ENCODE measurements around the gene RNF183.

Gene RNF183

DNA sequence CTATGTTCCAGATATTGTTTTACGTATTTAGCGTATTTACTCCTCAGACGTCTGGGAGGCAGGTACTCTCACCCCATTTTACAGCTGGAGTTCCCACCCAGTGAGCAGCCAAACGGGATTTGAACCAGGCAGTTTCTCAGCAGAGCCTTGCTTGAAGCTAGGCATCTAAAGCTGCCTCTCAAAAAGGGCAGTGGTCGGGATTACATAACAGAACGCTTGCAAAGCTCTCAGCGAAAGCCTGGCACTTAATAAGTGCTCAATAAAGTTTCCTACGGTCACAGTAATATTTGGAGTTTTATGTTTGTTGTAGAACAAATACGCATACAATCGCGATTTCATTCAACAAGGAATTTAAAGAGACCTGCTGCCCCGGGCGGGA is 45.9 kb upstream of the RNF183 start:
- TF ChIP-seq, protein P1, sequence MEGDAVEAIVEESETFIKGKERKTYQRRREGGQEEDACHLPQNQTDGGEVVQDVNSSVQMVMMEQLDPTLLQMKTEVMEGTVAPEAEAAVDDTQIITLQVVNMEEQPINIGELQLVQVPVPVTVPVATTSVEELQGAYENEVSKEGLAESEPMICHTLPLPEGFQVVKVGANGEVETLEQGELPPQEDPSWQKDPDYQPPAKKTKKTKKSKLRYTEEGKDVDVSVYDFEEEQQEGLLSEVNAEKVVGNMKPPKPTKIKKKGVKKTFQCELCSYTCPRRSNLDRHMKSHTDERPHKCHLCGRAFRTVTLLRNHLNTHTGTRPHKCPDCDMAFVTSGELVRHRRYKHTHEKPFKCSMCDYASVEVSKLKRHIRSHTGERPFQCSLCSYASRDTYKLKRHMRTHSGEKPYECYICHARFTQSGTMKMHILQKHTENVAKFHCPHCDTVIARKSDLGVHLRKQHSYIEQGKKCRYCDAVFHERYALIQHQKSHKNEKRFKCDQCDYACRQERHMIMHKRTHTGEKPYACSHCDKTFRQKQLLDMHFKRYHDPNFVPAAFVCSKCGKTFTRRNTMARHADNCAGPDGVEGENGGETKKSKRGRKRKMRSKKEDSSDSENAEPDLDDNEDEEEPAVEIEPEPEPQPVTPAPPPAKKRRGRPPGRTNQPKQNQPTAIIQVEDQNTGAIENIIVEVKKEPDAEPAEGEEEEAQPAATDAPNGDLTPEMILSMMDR (IDR thresholded peaks at IDR 0.05; ENCODE audit: borderline replicate concordance, insufficient read depth, low read depth, low read length), result no peak
- peak overlapping the region; percentile 65 for H3K4me3 ChIP-seq (ENCODE audit: low read depth, low read length)

DNA sequence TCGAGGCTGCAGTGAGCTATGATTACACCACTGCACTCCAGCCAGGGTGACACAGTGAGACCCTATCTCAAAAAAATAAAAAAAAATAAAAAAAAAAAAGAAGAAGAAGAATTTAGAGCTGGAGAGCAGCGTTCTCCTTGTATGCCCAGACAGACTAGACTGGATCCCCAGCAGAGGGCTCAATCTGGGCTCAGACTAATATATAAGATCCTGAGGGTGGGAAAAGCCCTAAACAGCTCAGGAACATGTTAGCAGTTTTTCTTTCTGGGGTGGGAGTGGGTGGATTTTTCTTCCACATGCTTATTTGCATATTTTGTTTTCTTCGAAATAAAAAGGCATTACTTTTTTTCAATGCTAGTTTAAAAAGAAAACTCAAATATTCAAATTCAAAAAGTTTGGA is 45.3 kb upstream of the RNF183 start:
- H3K4me3 ChIP-seq (ENCODE audit: low read depth, low read length), result no peak overlapping the region
- TF ChIP-seq, protein P1 (IDR thresholded peaks at IDR 0.05; ENCODE audit: borderline replicate concordance, insufficient read depth, low read depth, low read length), result no peak

DNA sequence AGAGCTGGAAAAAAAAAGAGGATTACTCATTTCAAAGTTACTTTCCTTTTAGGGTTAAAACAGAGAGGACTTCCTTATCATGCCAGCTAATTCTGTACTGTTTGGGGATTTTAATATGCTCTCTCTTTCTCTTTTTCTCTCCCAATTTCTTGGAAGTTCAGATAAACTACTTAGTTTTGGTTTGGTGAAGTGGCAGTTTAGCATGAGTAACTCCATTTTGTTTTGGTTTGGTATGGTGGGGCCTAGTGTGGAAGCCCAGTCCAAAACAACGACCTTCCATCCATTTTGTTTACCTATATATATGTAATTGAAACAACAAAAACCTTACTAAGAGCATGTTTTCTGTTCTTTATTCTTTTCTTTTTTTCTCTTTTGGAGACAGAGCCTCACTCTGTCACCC is 42.5 kb upstream of the RNF183 start:
- TF ChIP-seq, protein P1 (IDR thresholded peaks at IDR 0.05; ENCODE audit: borderline replicate concordance, insufficient read depth, low read depth, low read length), result no peak

DNA sequence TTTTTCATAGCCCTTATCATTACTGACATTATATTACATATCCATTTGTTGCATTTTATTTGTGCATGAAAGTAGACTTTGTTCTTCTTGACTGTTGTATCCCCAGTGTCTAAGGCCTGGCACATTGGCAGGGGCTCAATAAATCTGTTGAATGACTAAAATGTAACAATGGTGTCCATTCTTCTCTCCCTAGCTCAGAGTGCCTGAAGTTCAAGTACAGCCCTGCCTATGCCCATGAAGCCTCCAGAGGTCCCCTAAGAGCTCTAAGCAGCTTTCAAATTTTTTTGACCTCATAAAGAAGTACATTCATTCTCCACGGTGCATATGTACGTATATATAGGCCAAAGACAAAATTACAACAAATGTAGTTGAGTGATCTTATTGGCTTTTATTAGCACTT is 42.0 kb upstream of the RNF183 start:
- no peak overlapping the region for H3K4me3 ChIP-seq (ENCODE audit: low read depth, low read length)
- TF ChIP-seq, protein P1 (IDR thresholded peaks at IDR 0.05; ENCODE audit: borderline replicate concordance, insufficient read depth, low read depth, low read length), result no peak

More for the DNA sequence above, 42.5 kb upstream of the RNF183 start:
- H3K4me3 ChIP-seq (ENCODE audit: low read depth, low read length), result no peak overlapping the region

DNA sequence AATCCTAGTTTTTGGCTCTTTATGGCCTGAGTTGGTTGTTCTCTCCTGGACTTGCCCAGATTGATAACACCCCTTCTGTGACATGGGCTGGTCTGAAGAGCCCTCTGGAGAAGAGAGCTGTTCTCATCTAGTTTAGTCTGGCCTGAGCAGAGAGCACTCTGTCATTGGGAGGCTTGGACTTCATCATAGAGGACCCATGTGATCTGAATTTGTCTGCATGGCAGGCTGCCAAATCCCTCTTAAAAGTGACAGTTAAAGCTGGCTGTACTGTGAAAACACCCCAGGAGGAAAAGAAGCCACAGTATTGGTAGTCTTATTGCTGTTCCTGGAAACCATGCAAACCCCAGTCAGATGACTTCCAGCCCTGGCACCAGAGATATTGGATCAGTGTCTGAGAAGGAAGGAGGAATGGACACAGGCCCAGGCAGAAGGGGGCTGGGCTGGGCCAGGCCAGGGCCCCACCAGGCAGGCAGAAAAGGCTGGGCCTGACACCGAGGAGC is 40.6 kb upstream of the RNF183 start:
- TF ChIP-seq, protein P1 (IDR thresholded peaks at IDR 0.05; ENCODE audit: borderline replicate concordance, insufficient read depth, low read depth, low read length), result no peak
- H3K4me3 ChIP-seq (ENCODE audit: low read depth, low read length), result no peak overlapping the region

DNA sequence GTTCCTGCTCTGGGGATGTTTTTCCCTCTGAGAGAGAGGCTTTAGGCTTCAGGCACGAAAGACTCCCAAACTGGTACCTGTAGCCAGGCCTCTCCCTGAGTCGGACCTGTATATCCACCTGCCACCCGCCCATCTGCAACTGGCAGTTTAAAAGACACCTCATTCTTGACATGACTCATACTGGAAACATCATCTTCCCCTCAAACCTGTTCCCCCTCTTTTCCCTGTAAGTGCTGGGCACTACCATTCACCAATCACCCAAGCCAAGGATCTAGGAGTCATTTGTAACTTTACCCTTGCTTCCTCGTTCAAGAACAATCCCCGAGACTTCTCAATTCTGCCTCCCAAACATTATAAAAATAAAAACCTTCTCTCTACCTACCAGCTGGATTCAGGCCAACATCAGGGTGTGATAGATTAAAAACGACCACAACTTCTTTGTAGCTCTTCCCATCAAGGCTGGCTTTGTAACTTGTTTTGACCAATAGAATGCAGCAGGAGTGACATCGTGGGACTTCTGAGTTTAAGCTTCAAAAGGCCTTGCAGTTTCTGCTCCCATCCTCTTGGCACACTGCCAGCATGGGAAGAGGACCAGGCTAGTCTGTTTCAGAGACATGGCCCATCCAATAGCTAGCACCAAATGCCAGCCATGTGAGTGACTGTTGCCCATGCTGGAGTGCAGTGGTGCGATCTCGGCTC is 38.7 kb upstream of the RNF183 start:
- H3K4me3 ChIP-seq (ENCODE audit: low read depth, low read length), result no peak overlapping the region
- TF ChIP-seq, protein P1 (IDR thresholded peaks at IDR 0.05; ENCODE audit: borderline replicate concordance, insufficient read depth, low read depth, low read length), result no peak

DNA sequence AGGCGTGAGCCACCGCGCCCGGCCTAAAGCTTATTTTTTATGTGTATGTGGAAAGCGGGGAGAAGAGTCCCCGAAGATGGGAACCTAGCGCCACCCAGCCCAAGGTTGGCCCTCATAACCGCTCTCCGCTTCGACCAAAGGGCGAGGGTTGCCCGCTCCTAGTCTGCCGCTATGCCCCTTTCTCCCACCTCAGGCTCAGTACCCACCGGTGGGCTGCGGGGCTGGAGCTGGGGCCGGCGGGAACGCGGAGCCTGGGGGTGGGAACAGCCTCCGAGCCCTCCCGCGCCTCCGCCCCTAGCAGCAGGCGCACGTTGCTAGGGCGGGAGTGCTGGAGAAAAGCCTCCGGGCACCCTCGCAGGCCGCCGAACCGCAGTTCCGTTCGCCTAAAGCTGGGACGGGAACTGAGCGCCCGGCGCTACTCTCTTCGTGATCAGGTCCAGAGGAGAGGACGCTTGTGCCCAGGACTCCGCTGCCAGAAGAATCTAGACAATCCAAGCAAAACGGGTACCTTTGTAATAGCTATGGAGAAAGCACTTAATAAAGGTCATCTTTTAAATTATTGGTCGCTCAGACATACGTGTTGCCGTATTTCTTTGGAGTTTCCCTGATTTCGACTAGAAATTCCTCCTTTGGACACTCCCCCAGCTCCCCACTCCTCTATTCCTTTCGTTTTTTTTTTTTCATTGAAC is 37.0 kb upstream of the RNF183 start, which contains the start of gene WDR31:
TSS of gene WDR31 (minus strand) at position 265 of the 689 bp plus-strand sequence. CDS start 8,253 bp downstream, outside the sequence.
- TF ChIP-seq, protein P1 (IDR thresholded peaks at IDR 0.05; ENCODE audit: borderline replicate concordance, insufficient read depth, low read depth, low read length), result no peak
- H3K4me3 ChIP-seq (ENCODE audit: low read depth, low read length), result peak within 1 kb of the TSS; percentile 92
